ENCODE results near the gene NCK2. TPM values are rescaled to one million over a fixed set of nuclear protein-coding genes. Genes with fewer than 3 reads are reported as not detected.

NCK2 gene
- total RNA-seq, 1 donor from 2014 or later, result 92.5 TPM

DNA sequence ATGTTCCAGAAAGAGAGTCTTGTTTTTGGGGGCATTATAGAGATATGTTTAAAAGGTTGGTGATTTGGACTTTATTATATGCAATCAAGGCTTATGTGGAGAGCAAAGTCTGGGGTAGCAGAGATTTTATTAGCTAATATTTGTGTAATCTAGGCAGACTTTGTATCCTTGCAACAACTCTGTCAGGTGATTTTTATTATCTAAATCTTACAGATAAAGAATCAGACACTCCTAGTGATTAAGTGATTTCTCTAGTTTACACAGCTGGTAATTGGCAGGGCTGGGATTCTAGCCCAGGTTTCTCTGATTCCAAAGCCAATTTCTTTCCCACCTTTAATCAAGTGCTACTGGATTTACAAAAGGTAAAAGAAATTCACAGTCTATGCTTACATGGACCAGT, 33.3 kb upstream of the NCK2 start:
- peak overlapping the region; percentile 53 for H3K27ac Mint-ChIP-seq
- DNase-seq (ENCODE audit: low spot score, unreplicated experiment), result no peak
- peaks cover 46% of the 10 kb centered on the region for H3K4me1 Mint-ChIP-seq (ENCODE audit: low read depth)
- TF ChIP-seq, protein P1, sequence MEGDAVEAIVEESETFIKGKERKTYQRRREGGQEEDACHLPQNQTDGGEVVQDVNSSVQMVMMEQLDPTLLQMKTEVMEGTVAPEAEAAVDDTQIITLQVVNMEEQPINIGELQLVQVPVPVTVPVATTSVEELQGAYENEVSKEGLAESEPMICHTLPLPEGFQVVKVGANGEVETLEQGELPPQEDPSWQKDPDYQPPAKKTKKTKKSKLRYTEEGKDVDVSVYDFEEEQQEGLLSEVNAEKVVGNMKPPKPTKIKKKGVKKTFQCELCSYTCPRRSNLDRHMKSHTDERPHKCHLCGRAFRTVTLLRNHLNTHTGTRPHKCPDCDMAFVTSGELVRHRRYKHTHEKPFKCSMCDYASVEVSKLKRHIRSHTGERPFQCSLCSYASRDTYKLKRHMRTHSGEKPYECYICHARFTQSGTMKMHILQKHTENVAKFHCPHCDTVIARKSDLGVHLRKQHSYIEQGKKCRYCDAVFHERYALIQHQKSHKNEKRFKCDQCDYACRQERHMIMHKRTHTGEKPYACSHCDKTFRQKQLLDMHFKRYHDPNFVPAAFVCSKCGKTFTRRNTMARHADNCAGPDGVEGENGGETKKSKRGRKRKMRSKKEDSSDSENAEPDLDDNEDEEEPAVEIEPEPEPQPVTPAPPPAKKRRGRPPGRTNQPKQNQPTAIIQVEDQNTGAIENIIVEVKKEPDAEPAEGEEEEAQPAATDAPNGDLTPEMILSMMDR (IDR thresholded peaks at IDR 0.05; ENCODE audit: unreplicated experiment), result no peak
- no peaks in the 10 kb centered on the region for H3K36me3 Mint-ChIP-seq (ENCODE audit: insufficient read depth)
- peaks cover 14% of the 10 kb centered on the region for H3K27me3 Mint-ChIP-seq
- H3K4me3 Mint-ChIP-seq (ENCODE audit: low read depth), result no peak overlapping the region
- no peaks in the 10 kb centered on the region for H3K9me3 Mint-ChIP-seq (ENCODE audit: low read depth)

- Mint-ChIP-seq H3K9me3 (ENCODE audit: low read depth) (no peaks in the 10 kb centered on the region), H3K4me1 (ENCODE audit: low read depth) (peaks cover 49% of the 10 kb centered on the region), H3K27ac (peak overlapping the region; percentile 87), H3K4me3 (ENCODE audit: low read depth) (no peak overlapping the region), H3K27me3 (peaks cover 14% of the 10 kb centered on the region), H3K36me3 (ENCODE audit: insufficient read depth) (no peaks in the 10 kb centered on the region)
- DNase-seq (ENCODE audit: low spot score, unreplicated experiment), result no peak
- TF ChIP-seq, protein P1 (IDR thresholded peaks at IDR 0.05; ENCODE audit: unreplicated experiment), result no peak
Observed at GRCh38 chr2:105712166-105712915, 32.4 kb upstream of the NCK2 start.

DNA sequence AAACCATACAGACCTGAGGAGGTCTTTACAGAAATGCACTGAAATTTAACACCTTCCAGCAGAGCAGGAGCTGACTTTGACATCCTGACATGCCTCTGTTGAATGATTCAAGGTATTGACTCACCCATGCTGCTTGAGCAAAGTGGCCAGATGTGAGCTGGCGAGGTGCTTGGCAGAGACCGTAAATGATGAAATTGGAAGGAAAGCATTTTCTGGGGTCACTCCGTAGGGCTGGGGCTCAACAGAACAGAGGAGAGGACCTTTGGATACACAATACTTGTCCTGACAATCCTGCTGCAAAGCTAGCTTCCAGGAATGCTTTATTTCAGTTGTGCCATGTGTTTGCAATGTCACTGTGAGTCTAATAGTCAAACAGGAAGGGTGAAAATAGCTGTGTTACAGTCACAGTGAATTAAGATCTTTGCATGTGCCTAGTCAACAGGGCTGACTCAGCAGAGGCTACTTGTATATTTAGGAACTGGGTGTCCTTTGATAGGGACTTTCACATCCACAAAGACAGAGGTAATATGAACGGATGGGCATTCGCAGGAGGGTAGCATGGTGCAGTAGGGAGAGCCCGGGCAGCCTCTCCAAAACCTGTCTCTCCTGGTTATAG, 31.6 kb upstream of the NCK2 start:
- Mint-ChIP-seq H3K9me3 (ENCODE audit: low read depth) (no peaks in the 10 kb centered on the region), H3K27me3 (peaks cover 14% of the 10 kb centered on the region), H3K36me3 (ENCODE audit: insufficient read depth) (no peaks in the 10 kb centered on the region), H3K4me1 (ENCODE audit: low read depth) (peaks cover 49% of the 10 kb centered on the region), H3K4me3 (ENCODE audit: low read depth) (no peak overlapping the region), H3K27ac (peak overlapping the region; percentile 87)
- DNase-seq (ENCODE audit: low spot score, unreplicated experiment), result no peak
- TF ChIP-seq, protein P1 (IDR thresholded peaks at IDR 0.05; ENCODE audit: unreplicated experiment), result no peak

- no peaks in the 10 kb centered on the region for H3K9me3 Mint-ChIP-seq (ENCODE audit: low read depth)
- H3K27ac Mint-ChIP-seq, result peak overlapping the region; percentile 43
Observed at GRCh38 chr2:105714141-105714540, 30.6 kb upstream of the NCK2 start.

GRCh38 chr2:105718846-105719481, 25.7 kb upstream of the NCK2 start:
- Mint-ChIP-seq H3K4me3 (ENCODE audit: low read depth) (no peak overlapping the region), H3K4me1 (ENCODE audit: low read depth) (peaks cover 16% of the 10 kb centered on the region), H3K27ac (no peak overlapping the region), H3K27me3 (peaks cover 24% of the 10 kb centered on the region), H3K36me3 (ENCODE audit: insufficient read depth) (no peaks in the 10 kb centered on the region), H3K9me3 (ENCODE audit: low read depth) (no peaks in the 10 kb centered on the region)
- TF ChIP-seq, protein P1 (IDR thresholded peaks at IDR 0.05; ENCODE audit: unreplicated experiment), result no peak
- DNase-seq (ENCODE audit: low spot score, unreplicated experiment), result no peak

More at GRCh38 chr2:105714141-105714540, 30.6 kb upstream of the NCK2 start:
- peaks cover 18% of the 10 kb centered on the region for H3K27me3 Mint-ChIP-seq
- no peak overlapping the region for H3K4me3 Mint-ChIP-seq (ENCODE audit: low read depth)
- TF ChIP-seq, protein P1 (IDR thresholded peaks at IDR 0.05; ENCODE audit: unreplicated experiment), result no peak
- H3K36me3 Mint-ChIP-seq (ENCODE audit: insufficient read depth), result no peaks in the 10 kb centered on the region
- no peak for DNase-seq (ENCODE audit: low spot score, unreplicated experiment)
- peaks cover 47% of the 10 kb centered on the region for H3K4me1 Mint-ChIP-seq (ENCODE audit: low read depth)
